GM21367 (cell line): ENCODE data around the gene HMGB4.

Source experiments
- ATAC-seq: cut with Tn5 transposase; IDR thresholded peaks from one replicate; pipeline ENCODE4 v1.9.1; 2021; ENCODE audit not compliant: unreplicated experiment

The HMGB4 gene, protein sequence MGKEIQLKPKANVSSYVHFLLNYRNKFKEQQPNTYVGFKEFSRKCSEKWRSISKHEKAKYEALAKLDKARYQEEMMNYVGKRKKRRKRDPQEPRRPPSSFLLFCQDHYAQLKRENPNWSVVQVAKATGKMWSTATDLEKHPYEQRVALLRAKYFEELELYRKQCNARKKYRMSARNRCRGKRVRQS

DNA sequence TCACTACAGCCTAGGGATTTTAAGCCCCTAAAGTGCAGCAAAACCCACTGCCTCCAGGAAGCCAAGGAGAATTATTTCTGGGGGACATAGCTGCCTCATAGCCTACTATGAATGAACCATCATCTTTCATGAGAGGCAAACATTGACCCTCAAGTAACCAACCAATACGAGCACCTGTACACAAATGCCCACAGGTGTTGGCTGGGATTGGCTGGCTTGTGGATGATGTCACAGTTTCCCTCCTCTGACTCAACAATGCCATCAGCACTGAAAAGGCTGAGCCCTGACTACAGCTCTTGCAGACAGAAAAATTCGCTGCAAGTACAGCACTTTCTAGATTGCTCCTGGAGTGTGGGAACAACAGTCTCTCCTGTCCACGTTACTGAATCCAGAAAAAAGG is at the start of gene HMGB4:
Gene HMGB4 (plus strand): TSS at position 301 of the 400 bp plus-strand sequence. CDS start 113 bp downstream, outside the sequence.
- ATAC-seq: no peak

DNA sequence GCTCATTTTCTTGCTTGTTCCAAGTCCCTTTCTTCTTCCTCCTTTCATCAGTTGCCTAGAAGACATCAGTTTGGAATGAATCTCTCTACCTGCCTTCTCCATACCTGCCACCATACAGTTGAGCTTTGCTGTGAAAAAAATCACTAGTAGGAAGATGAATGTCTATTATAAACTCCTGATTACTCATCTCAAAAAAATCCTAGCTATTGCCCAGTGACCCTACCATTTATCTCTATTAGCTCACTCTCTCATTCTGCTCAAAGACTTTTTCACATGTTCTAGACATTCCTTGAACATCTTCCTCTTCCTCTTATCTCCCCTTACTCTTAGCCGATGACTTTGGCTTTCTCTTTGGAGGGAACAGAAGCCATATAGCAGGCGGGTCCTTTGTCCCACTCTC is 49.7 kb upstream of the HMGB4 start:
- ATAC-seq: no peak

DNA sequence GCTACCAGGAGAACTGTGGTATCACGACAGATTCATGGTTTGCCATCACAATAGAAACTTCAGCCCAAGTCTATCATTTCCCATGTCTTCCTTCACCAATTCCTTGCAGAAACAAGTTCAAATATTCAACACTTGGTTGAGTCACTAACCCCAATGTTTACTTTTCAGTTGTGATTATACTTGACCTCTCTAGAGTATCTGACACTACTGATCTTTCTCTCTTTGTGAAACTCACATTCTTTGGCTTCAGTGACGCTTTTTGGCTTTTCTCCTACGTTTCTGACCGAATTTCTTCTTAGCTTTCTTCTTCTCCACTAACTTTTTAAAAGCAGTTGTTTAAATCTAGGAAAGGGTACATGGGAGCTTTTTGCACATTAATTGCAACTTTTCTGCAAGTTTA is 48.8 kb upstream of the HMGB4 start:
- no peak for ATAC-seq

DNA sequence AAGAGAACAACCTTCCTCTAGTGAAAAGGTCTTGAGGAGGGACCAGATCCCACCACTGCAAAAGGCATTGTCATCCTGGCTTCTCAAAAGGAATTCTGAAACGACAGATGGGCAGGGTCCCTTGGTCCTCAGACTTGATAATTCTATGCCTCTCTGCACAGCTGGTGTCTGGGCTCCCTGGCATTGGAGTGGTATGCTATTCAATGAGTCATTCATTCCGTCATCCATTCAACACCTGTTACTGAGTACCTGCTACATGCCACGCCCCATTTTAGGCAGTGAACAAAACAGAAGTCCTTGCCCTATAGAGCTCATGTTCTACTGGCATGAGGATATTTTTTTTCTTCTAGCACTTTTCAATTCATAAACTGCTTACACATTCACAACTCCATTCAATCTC is 45.8 kb upstream of the HMGB4 start:
- no peak for ATAC-seq

DNA sequence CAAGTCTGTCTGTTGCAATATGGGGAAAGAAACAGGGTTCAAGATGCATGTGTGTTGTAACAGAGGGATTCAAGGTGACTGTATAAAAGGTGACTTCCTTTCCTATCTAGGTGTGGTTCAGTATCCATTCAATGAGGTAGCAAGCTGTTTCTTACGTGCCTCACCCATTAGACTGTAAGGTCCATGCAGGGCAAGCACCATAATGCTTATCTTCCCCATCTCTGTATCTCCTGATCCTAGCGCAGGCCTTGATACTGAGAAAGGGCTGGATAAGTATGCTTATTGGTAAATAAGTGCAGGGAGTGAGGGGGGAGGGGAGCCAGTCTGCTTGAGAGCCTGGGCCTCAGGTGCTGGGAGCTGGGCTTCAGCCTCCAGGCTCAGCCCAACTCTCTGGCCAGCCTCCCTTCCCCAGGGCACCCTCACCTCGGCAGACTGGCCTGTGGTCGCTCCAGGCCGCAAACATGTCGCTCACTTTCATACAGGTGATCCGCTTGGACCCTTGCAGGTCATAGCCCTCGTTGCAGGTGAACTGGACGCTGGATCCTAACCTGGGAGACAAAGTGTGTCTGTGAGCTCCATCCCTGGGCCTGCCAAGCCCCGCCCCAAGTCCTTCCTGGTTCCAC is 44.5 kb upstream of the HMGB4 start:
- no peak for ATAC-seq

DNA sequence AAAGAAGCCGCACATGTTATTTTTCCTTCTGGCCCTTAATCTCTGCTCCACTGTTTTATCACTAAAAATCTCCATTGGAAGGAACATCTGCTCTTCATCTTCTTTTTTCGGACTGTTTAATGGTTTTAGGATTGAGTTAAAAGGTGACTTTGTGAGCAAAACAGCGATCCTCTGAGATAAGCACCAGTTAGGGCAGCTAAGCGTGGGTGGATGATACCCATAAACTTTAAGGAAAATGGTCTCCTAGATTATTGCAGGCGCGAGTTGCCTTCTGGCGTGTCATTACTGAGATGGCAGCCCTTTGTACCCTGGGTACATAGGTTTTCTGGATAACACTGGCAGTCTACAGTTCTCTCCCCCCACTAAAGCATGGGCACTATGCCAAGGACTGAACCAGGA is 44.0 kb upstream of the HMGB4 start:
- ATAC-seq: no peak

DNA sequence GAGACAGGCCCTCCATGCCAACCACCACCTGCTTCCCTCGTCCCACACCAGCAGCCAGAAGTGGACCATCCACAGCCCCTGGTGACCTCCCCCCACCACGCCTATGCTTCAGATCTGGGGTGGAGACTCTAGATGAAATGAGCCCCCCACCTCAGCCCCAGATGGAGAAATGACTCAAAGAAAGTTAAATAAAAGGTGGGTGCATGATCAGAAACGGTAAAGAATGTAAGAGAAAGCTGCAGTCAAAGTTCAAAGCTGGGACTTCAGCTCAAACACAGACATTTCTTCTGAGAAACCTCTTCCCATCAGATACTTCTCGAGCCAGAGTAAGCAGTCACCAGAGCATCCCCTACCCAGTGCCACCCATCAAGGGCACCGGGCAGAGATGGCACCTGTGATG is 43.1 kb upstream of the HMGB4 start:
- no peak for ATAC-seq

DNA sequence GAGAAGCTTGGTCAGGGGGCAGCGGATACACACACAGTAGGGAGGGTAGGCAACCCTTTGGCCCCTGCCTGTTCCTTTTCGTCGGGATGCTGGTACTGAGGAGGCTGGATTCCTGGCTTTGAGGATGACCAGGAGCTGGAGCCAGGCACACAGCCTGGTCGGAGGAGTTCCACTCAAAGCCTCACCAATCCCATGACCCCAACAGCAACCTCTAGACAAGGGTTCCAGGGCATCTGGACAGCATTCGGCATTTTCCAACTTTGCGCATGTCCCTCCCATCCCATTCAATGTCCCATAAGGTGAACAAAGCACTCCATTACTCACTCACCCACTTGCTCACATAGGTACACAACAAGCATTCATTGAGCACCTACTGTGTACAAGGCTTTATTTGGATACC is 42.6 kb upstream of the HMGB4 start:
- ATAC-seq: no peak

DNA sequence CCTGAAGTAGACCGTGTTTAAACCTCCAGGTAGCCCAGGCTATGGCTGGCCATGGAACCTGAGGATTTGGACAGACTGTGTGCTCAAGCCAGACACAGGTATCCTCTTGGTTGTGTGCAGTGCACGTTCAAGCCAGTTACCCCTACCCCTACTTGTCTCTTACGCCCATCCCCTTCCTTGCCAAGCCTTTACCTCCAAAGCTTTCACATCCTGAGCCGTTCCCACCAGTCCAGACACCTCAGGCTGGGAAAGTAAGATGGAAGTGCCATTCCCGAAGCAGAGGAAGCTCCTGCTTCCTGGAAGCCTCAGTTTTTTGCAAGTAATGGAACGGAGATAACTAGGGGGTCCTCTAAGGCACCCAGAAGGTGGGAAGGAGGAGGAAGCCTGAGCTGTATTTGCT is 41.5 kb upstream of the HMGB4 start:
- ATAC-seq: no peak

DNA sequence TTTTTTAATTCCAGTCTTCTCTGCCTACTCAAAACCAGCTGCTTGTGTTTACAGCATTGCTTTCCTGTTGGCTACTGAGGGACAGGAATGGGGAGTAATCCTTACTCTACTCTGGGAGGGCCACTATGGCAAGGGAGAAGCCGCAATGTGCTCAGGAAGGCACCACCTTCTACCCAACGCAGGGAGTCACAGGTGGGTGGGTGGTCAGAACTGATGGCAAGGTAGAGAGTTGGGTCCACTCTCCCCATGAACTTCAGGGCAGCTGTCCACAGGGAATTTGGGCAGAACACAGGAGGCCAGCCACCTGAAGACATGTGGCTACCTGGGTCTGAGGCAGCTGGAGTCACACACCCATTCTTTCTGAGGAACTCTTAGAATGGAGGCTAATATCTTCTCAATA is 40.5 kb upstream of the HMGB4 start:
- ATAC-seq: no peak

DNA sequence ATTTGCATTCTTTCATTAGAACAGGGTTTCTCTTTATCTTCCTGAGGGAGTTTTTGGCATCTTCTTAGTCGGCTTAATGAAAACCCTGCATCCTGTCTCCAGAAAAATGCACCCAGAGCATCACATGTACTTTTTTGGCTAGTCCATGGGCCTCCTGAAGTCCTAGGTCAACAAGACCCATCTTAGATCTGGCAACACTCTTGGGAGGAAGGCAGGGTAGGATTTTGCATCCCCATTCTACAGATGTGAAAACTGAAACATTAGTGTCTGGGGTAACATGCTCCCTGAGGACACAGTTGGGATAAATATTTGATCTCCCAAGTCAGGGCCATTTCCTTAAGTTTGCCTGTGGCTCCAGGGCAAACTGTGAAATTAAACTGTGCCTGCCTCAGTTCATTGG is 40.0 kb upstream of the HMGB4 start:
- no peak for ATAC-seq

DNA sequence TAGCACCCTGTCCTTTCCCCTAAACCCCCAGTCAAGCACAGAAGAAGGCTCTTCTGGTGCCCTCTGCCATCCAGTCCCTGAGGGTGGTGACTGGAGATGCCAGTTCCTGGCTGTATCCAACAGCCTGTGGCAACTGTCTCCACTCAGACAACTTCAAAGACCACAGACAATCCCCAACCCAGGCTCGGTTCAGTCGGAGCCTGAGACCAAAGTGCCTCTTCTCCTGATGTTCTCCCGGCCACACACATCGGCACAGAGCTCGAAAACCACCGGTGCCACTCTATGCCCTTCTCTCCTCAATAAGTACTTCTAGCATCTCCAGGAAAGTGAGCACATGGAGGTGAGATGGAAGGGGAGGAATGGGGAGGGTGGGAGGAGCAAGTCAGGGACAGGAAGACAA is 39.6 kb upstream of the HMGB4 start:
- ATAC-seq: no peak

DNA sequence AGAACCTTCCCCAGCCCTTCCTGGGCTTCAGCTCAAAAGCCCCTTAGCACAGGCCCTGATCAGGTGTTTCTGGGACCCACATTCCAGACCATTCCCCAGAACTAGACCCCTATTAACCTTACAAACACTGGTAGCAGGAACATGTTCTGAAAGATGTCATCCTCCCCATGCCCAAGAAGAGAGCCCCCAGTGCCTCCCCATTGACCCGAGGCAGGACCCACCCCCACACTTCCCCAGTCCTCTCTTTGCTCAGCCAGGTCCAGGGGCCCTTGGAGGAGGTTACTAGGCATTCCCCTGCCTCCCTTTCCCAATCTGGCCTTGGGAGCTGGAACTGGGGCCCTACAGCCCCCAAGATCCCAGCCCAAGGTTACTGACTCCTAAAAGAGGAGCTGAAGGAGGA is 38.9 kb upstream of the HMGB4 start:
- ATAC-seq: no peak

DNA sequence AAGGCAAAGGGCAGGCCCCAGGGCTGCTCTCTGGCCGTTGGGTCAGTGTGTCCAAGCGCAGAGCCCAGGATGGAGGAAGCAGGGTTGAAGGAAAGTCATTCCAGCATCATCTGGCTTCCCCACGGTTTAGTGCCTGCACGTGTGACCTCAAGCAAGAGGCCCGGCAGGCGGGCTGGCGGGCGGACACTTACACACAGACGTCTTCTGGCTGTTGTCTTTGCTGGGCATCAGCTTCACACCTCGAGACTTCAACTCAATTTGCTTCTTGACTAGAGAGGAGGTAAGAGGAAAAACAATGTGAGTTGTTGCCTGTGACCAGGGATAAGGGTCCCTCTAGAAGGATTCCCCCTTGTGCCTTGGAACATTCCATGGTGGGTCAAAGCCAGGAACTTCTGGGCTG is 38.4 kb upstream of the HMGB4 start:
- ATAC-seq: no peak

DNA sequence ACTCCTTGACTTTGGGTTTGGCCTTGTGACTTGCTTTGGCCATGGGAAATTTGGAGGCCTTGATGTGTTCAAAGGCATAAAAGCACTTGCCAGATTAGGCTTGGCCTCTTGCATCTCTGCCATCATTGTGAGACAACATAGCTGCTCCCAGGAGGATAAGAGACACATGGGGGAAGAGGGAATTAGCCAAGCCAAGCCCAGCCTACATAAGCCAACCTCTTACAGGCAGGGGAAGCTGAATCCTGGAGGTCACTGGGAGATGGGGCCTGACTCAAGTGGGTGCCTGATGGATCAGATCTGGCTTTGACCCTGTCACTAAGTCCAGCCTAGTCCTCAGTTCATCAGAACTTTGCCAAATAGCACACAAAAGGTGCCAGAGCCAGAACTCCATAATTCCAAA is 37.6 kb upstream of the HMGB4 start:
- no peak for ATAC-seq

DNA sequence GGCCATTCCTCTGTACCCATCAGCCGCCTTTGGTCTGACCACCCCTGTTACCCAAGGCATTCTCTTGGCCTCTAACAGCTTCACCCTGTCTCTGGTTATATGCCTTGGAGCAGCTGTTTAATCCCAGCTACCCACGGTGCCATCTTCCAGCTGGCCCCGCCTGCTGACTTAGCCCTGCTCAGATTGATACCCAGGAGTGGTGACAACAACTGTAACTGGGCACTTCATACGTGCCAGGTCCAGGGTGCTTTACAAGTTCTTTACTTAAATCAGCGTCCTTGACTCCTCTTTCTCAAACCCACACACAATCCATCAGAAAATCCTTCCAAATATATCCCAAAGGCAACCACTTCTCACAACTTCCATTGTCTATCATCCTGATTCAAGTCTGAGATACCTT is 37.2 kb upstream of the HMGB4 start:
- no peak for ATAC-seq

DNA sequence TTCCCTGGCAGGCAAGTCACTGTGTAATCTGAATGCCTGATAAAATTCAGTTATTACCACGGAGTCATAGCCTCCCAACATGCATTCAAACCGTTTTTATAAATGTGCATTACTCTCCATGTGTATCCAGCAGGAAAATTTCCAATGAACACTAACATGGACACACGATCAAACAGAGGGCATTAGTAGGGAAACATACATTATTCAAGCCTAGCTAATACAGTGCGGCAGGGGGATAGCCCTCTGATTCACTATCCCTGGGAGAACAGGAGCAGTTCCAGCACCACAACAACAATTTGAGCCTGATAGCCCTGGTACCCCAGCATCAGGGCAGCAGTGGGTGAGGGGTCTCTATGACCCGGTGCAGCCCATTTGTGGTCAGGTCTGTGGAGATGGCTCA is 35.8 kb upstream of the HMGB4 start:
- ATAC-seq: no peak

DNA sequence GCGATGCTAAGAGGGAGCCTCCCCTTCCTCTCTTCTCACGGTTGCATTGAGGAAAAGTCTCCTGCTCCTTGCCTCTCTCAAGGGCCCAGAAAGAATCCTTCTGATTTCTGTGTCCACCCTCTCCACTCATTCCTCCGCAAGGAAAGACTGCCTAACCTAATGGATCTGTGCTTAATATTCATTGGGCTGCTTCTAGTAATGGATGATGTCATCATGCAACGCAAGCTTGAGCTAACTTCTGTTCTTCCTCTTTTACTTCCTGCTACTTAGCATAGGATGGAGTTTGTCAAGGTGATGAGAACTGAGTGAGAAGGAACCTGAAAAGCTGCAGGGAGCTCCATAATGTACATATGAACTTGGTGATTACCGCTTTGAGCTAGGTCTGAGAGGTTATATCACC is 35.2 kb upstream of the HMGB4 start:
- no peak for ATAC-seq

DNA sequence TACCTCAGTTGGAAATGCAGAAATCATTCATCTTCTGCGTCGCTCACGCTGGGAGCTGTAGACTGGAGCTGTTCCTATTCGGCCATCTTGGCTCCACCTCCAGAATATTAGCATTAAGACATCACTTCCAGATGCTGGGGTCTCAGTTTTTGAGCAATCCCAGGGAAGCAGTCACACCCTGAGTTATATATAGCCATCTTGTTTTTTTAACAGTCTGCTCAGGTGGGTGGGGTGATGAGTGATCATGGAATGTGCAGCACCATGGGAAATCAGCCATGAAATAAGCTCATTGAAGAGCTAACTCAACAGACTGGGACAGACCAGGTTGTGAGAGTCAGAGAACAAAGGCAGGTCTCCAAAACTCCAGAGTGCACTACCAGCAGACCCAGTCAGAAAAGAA is 27.0 kb upstream of the HMGB4 start:
- ATAC-seq: no peak

DNA sequence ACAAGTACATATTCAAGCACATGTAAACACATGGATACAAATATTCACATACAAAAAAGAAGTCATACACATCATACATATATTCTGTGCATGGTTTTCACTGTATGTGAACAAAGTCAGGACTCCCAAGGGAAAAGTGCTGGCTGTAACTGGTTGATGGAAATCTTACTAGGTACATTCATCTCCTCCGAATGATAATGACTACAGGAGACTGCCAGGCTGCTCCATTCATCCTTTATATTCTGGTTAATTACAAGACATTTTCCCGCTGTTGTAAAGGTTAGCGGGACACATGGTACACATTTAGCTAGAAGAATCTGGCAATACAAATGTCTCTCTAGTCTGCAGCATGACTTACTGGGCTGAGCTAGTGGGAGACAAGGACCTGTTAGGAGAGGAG is 26.2 kb upstream of the HMGB4 start:
- no peak for ATAC-seq

DNA sequence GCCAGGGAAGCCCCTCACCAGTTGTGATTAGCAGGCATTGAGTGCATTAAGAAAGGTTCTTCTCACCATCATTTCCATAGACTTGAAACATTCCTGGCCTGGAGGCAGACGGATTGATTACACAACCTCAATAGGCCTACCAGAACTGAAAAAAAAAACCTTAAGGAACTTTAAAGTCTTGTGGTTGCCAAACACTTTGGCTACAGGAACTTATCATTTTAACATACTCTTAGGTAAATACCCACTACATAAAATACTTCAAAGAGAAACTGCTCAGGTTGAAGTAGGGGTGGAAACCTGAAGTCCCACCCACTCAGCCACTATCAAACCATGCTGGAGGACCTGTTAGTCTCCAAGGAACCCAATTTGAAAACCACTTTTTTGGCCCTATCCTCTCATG is 22.4 kb upstream of the HMGB4 start:
- no peak for ATAC-seq

DNA sequence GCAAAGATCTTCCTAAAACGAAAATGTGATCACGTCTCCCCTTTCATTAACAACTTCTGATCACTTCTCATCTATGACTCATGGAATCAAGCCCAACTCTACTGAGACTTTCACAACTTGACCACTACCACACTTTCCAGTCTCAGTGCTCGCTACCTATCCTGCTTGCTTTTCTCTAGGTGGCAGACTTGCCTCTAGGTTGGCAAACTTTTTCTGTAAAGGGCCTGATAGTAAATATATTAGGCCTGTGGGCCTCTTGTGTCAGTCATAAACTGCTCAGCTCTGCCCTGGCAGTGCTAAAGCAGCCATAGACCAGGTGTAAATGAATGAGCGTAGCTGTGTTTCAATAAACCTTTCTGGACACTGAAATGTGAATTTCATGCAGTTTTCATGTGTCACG is 21.5 kb upstream of the HMGB4 start:
- no peak for ATAC-seq

DNA sequence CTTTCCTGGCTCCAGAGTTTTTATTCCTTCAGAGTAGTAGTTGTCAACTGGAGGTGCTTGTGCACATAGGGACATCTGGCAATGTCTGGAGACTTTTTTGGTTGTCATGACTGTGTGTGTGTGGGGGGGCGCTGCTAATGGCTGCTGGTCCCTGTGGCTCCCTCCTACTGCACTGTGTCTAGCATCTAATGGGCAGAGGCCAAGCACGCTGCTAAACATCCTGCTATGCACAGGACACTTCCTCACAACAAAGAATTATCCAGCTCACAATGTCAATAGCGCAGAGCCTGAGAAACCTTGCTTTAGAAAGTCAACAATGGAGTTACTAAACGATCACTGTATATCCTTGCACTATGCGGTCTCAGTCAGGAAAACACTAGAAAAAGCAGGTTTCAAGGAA is 19.7 kb upstream of the HMGB4 start:
- ATAC-seq: no peak
